CD1c-positive myeloid dendritic cell (primary cell): ENCODE measurements around the gene FOXK2.

Experiments used
- DNase-seq: peaks from one replicate; pipeline ENCODE4 v3.0.0-alpha.2; 2016; ENCODE audit errors: extremely low spot score

FOXK2 gene

GRCh38 chr17:82518826-82519810 lies at the start of gene FOXK2:
TSS of gene FOXK2 (plus strand) at chr17:82519732. CDS start at chr17:82519889, 157 bp downstream.
- DNase-seq: peak; percentile 97

- no peak for DNase-seq
Observed at GRCh38 chr17:82470065-82470464, 49.5 kb upstream of the FOXK2 start.

- no peak for DNase-seq
Observed at GRCh38 chr17:82474223-82475010, 45.1 kb upstream of the FOXK2 start.

DNA sequence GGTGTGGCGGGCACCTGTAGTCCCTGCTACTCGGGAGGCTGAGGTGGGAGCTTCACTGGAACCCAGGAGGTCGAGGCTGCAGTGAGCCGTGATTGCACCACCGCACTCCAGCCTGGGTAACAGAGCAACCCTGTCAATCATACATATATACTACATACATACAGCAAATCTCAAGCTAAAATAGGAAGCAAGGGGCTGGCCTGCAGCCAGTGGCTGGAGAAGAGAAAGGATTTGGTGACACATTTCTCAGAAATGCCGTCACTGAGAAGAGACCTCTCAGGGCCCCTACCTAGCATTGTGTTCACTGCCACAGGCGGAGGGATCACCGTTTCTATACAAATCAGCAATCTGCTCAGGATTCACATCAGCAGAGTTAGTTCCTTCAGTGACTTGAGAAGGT lies 44.1 kb upstream of the FOXK2 start:
- DNase-seq: no peak

DNA sequence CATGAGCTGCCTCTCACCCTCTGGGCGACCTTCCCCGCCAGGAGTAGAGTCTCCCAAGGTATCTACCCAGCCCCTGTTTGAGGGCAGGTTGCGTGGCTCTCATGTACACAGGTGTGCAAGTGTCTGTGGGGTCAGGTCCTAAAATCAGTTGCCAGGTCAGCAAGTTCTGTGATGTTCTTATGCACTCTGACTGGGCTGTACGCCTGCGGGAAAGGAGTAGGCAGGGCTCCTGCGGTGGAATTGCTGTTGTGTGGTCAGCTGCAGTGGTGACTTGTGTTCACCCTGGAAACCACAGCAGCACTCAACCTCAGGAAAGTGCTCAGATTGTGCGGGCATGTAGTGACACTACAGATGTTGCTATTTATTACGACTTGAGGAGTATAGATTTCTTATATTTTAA lies 41.6 kb upstream of the FOXK2 start:
- no peak for DNase-seq

DNA sequence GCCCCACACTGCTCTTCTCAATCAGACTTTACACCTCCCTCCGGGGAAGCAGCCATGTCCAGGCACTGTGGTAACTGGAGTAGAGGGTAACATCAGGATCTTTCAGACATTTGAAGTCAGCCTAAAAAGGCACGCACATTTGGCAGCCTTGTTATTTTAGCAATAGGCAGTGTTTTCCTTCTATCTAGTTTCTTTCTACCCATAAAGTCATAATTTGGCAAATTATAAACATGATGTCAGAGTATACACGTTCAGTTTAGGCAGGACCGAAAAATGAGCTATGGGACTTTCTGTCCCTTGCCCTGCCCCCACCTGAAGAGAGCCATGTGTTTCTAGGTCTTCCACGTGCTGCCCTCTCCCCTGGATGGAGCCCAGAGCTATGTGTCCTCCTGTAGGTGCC lies 39.9 kb upstream of the FOXK2 start:
- no peak for DNase-seq

GRCh38 chr17:82480318-82480717 lies 39.2 kb upstream of the FOXK2 start:
- no peak for DNase-seq

DNA sequence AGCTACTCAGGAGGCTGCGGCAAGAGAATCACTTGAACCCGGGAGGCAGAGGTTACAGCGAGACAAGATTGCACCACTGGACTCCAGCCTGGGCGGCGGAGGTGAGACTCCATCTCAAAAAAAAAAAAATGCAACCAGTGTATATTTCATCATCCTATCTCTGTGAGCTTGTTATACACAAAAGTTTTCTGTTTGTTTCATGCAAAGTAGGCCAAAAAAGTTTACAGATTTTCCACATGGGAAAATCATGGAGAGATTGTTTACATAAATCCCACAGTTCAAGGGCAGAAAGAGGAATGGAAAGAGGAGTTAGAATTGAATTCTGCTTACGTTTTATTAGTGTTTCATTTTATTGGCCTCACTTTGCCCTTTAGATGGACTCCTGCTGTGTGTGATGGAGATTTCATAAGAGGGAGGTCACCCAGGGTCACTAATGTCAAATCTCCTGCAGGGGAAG lies 36.3 kb upstream of the FOXK2 start:
- no peak for DNase-seq

GRCh38 chr17:82483836-82484235 lies 35.7 kb upstream of the FOXK2 start:
- DNase-seq: no peak

GRCh38 chr17:82486231-82487094 lies 33.1 kb upstream of the FOXK2 start:
- DNase-seq: no peak

DNA sequence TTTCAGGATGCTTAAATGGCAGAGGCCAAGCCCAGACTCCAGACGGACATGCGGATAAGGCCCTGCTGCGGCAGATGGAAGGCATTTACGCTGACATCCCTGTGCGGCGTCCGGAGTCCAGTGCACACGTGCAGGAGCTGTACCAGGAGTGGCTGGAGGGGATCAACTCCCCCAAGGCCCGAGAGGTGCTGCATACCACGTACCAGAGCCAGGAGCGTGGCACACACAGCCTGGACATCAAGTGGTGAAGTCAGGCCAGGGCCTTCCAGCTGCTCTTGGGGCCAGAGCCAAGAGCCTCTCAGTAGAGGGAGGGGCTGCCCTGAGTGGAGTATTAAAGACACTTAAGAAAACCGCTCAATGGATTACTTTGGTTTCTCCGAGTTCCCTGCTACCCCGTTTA lies 31.6 kb upstream of the FOXK2 start:
- no peak for DNase-seq

DNA sequence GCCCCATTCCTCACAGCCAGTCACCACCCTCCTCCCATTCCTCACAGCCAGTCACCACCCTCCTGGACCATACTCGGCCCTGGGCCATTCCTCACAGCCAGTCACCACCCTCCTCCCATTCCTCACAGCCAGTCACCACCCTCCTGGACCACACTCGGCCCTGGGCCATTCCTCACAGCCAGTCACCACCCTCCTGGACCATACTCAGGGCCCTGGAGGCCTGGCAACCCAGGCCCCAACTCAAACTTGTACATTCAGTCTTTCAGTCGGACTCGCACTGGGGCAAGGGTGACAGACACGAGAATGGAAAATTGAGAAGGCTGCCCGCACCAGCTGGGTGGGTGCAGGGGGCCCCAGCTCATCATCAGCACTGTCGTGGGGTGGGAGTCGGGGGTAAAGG lies 30.4 kb upstream of the FOXK2 start:
- DNase-seq: no peak

GRCh38 chr17:82489851-82490511 lies 29.6 kb upstream of the FOXK2 start:
- DNase-seq: no peak

GRCh38 chr17:82490512-82491195 lies 28.9 kb upstream of the FOXK2 start:
- no peak for DNase-seq

- DNase-seq: no peak
Observed at GRCh38 chr17:82491196-82491530, 28.4 kb upstream of the FOXK2 start.

GRCh38 chr17:82491533-82491932 lies 28.0 kb upstream of the FOXK2 start:
- no peak for DNase-seq

DNA sequence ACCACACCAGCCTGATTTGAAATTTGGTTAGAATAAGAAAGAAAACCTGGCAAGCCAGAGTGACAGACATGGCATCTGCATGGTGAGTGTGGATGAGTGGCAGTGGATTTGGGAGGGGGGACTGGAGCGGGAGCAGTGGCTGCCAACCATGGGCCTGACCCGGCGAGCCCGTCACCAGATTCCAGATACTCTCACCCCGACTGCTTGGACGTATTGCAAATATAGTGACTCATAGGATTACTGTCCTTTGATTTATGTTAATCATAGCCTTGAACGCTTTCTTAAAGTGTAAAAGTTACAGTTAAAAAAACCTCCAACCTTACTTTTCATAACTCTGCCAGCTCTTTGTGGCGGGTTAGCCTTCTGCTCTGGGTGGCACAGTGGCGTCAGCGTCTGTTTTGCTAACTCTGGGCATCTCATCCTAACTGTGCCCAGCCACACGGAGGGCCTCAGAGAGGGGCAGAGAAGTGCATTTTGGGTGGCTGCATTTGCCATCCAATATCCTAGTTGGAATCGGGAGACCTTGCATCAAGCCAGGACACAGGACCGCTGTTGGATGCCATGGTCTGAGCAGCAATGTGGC lies 26.8 kb upstream of the FOXK2 start:
- no peak for DNase-seq

DNA sequence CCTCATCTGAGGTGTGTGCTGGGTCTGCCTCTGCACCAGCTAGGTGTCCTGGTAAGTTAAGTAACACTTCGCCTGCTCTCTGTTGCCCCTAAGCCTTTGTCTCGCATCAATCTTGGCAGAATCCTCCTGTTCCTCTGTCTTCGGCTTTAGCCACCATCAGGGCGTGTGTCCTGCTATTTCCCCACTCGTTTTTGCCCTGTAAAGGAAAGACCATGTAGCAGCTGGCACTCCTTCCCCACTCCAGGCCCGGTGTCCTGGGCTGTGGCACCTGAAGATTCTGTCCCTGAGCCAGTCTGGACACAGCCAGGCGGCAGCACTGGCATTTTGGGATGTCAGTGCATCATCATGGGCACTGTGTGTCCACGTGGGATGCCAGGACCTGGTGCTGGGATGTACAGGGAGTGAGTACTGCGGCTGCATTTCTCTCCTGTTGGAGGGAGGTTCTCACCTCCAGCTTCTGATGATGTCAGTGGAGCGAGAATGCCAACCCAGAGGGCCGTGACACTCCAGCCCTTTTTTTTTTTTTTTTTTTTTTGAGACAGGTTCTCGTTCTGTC lies 26.2 kb upstream of the FOXK2 start:
- DNase-seq: no peak

GRCh38 chr17:82494236-82495055 lies 25.1 kb upstream of the FOXK2 start:
- peak; percentile 89 for DNase-seq
